Measurements from ENCODE around the gene POLK. TPM values are rescaled to one million over a fixed set of nuclear protein-coding genes. Genes with fewer than 3 reads are reported as not detected.

Gene POLK
- total RNA-seq, 4 donors from 2014 or later, result 34.5 to 60.0 (median 45.0) TPM

GRCh38 chr5:75601996-75602395 is 90.3 kb downstream of the POLK start:
- TF ChIP-seq CTCF (IDR thresholded peaks at IDR 0.05; ENCODE audit: low read depth), result no peak

- TF ChIP-seq CTCF (IDR thresholded peaks at IDR 0.05; ENCODE audit: low read depth), result no peak
These were observed 91.7 kb downstream of the POLK start for GRCh38 chr5:75603371-75603770.

- no peak for TF ChIP-seq CTCF (IDR thresholded peaks at IDR 0.05; ENCODE audit: low read depth)
These were observed 92.1 kb downstream of the POLK start for GRCh38 chr5:75603821-75604220.

GRCh38 chr5:75608870-75609269 is 97.2 kb downstream of the POLK start:
- TF ChIP-seq CTCF (IDR thresholded peaks at IDR 0.05; ENCODE audit: low read depth), result no peak

GRCh38 chr5:75610201-75610600 is 98.5 kb downstream of the POLK start:
- TF ChIP-seq CTCF (IDR thresholded peaks at IDR 0.05; ENCODE audit: low read depth), result no peak

GRCh38 chr5:75611311-75612225 is 99.9 kb downstream of the POLK start, which contains the start of gene ANKDD1B:
TSS of gene ANKDD1B (plus strand) at chr5:75611453. CDS start at chr5:75611635, 182 bp downstream.
- no peak for TF ChIP-seq CTCF (IDR thresholded peaks at IDR 0.05; ENCODE audit: low read depth)

GRCh38 chr5:75612226-75612569 is 100.5 kb downstream of the POLK start:
- TF ChIP-seq CTCF (IDR thresholded peaks at IDR 0.05; ENCODE audit: low read depth), result no peak

All from subcutaneous adipose tissue (tissue), 4 donors.